GM12891 (cell line): ENCODE results near the gene ZNF214.

ENCODE experiments used
- POLR2A ChIP-seq: IDR thresholded peaks from 2 replicates; pipeline ENCODE4 v1.6.1; 2011; ENCODE audit warnings: low read depth, low read length, control low read depth
- POLR2AphosphoS5 ChIP-seq: IDR thresholded peaks from 2 replicates; pipeline ENCODE4 v1.6.1; 2011; ENCODE audit warnings: low read depth, low read length, control low read depth
- TAF1 ChIP-seq: IDR thresholded peaks from 2 replicates; pipeline ENCODE4 v1.6.1; 2011; ENCODE audit warnings: low read depth, low read length, control low read depth

GRCh38 chr11:6992457-6993417 lies 27.4 kb downstream of the ZNF214 start:
- TF ChIP-seq TAF1: no peak
- no peak for TF ChIP-seq POLR2A
- no peak for TF ChIP-seq POLR2AphosphoS5
